CD4-positive, alpha-beta T cell treated with Interleukin-4 for 1 hour (primary cell): ENCODE measurements around the gene PPT1.

Experiments
- DNase-seq, 2 donors: peaks; one replicate each; pipeline ENCODE4 v3.0.0-alpha.2; 2020 to 2022

Gene PPT1

DNA sequence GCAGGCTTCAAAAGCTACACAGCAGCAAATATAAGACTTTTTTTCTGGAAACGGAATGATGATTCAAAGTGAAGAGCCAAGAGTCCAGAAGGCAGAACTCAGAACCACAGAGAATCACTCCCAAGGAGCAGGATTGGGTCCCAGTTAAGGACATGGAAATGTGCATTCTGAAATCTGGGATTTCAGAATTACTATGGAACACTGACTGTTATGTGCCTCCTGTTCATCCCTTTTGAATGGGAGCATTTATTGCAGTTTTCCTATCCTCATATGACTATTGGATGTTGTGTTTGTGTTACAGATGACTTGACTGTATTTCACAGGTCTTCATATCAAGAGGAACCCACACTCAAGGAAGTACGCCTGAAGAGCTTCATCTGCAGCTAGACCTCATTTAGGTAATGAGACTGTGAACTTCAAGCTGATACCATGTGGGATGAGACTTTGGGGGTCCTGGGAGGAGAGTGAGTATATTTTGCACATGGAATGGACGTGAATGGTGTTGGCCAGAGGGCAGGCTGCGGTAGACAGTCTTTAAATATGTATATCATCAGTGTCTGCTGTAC is 73.6 kb downstream of the PPT1 start:
- DNase-seq = no peak
